Parathyroid adenoma (tissue), 2 donors: ENCODE data around the gene ROR2.
A peak's percentile ranks its signal among the peaks of the same experiment; 100 is the strongest.

ENCODE experiments used
- H2AFZ ChIP-seq: fragments of 300-600 bp; sonication (generic); one replicate; pipeline ENCODE4 v1.7.0; 2017; ENCODE audit warnings: antibody characterized with exemption, mild to moderate bottlenecking
- H3K27ac ChIP-seq: fragments of 300-600 bp; sonication (generic); one replicate; pipeline ENCODE4 v1.7.0; 2017
- H3K27me3 ChIP-seq: fragments of 300-600 bp; sonication (generic); one replicate; pipeline ENCODE4 v1.7.0; 2017; ENCODE audit warnings: low read length; ENCODE audit not compliant: control insufficient read depth, insufficient read depth
- H3K36me3 ChIP-seq: fragments of 300-600 bp; sonication (generic); one replicate; pipeline ENCODE4 v1.7.0; 2017; ENCODE audit warnings: low read length; ENCODE audit not compliant: control insufficient read depth, insufficient read depth
- H3K4me1 ChIP-seq: fragments of 300-600 bp; sonication (generic); one replicate; pipeline ENCODE4 v1.7.0; 2017; ENCODE audit warnings: control low read depth
- H3K4me2 ChIP-seq: fragments of 300-600 bp; sonication (generic); one replicate; pipeline ENCODE4 v1.7.0; 2017; ENCODE audit warnings: low read length
- H3K4me3 ChIP-seq: fragments of 300-600 bp; sonication (generic); one replicate; pipeline ENCODE4 v1.7.0; 2017; ENCODE audit warnings: low read depth, low read length
- H3K79me2 ChIP-seq: fragments of 300-600 bp; sonication (generic); one replicate; pipeline ENCODE4 v1.7.0; 2017; ENCODE audit warnings: control low read depth
- H3K9ac ChIP-seq: fragments of 300-600 bp; sonication (generic); one replicate; pipeline ENCODE4 v1.7.0; 2017; ENCODE audit warnings: mild to moderate bottlenecking
- H3K9me3 ChIP-seq: fragments of 300-600 bp; sonication (generic); one replicate; pipeline ENCODE4 v1.7.0; 2017; ENCODE audit warnings: low read length; ENCODE audit not compliant: control insufficient read depth
- CTCF ChIP-seq: fragments of 300-600 bp; sonication (generic); IDR thresholded peaks from one replicate; pipeline ENCODE4 v1.7.0; 2017; ENCODE audit warnings: antibody characterized with exemption, mild to moderate bottlenecking
- donor health status: primary hyperparathyroidism.

Gene ROR2

GRCh38 chr9:91771864-91772263 lies 178.2 kb downstream of the ROR2 start:
- Histone ChIP-seq H3K36me3 (no peaks in the 10 kb centered on the region), H3K27ac (peak overlapping the region; percentile 29), H2AFZ (no peak overlapping the region), H3K9me3 (no peaks in the 10 kb centered on the region), H3K79me2 (peaks cover 5% of the 10 kb centered on the region), H3K4me1 (peaks cover 6% of the 10 kb centered on the region), H3K9ac (no peak overlapping the region), H3K4me2 (no peak overlapping the region), H3K27me3 (no peaks in the 10 kb centered on the region), H3K4me3 (no peak overlapping the region)
- no peak for TF ChIP-seq CTCF

- Histone ChIP-seq H3K36me3 (no peaks in the 10 kb centered on the region), H3K4me1 (peaks cover 6% of the 10 kb centered on the region), H3K27ac (peak overlapping the region; percentile 29), H3K4me3 (no peak overlapping the region), H3K4me2 (no peak overlapping the region), H3K9me3 (no peaks in the 10 kb centered on the region), H3K9ac (no peak overlapping the region), H3K79me2 (peaks cover 5% of the 10 kb centered on the region), H2AFZ (no peak overlapping the region), H3K27me3 (no peaks in the 10 kb centered on the region)
- TF ChIP-seq CTCF: peak; percentile 18
Observed at GRCh38 chr9:91771027-91771426, 179.0 kb downstream of the ROR2 start.

GRCh38 chr9:91770229-91770628 lies 179.8 kb downstream of the ROR2 start:
- H3K79me2 ChIP-seq: peaks cover 5% of the 10 kb centered on the region
- H3K4me1 ChIP-seq: peaks cover 4% of the 10 kb centered on the region
- H2AFZ ChIP-seq: no peak overlapping the region
- H3K27me3 ChIP-seq: no peaks in the 10 kb centered on the region
- no peak overlapping the region for H3K27ac ChIP-seq
- H3K9me3 ChIP-seq: no peaks in the 10 kb centered on the region
- H3K36me3 ChIP-seq: no peaks in the 10 kb centered on the region
- no peak overlapping the region for H3K9ac ChIP-seq
- no peak for TF ChIP-seq CTCF
- no peak overlapping the region for H3K4me2 ChIP-seq
- no peak overlapping the region for H3K4me3 ChIP-seq

- Histone ChIP-seq H3K36me3 (no peaks in the 10 kb centered on the region), H3K27ac (no peak overlapping the region), H3K4me2 (no peak overlapping the region), H3K79me2 (peaks cover 5% of the 10 kb centered on the region), H3K9ac (no peak overlapping the region), H3K27me3 (no peaks in the 10 kb centered on the region), H3K9me3 (no peaks in the 10 kb centered on the region), H3K4me3 (no peak overlapping the region), H2AFZ (no peak overlapping the region), H3K4me1 (peaks cover 4% of the 10 kb centered on the region)
- TF ChIP-seq CTCF: no peak
Observed at GRCh38 chr9:91768977-91769916, 180.8 kb downstream of the ROR2 start.
